GM19025 (cell line): ENCODE results near the gene COQ3.

Experiments used
- ATAC-seq: cut with Tn5 transposase; IDR thresholded peaks from one replicate; pipeline ENCODE4 v1.9.1; 2021; ENCODE audit warnings: mild to moderate bottlenecking, low read depth, moderate library complexity; ENCODE audit not compliant: unreplicated experiment

COQ3 gene, protein sequence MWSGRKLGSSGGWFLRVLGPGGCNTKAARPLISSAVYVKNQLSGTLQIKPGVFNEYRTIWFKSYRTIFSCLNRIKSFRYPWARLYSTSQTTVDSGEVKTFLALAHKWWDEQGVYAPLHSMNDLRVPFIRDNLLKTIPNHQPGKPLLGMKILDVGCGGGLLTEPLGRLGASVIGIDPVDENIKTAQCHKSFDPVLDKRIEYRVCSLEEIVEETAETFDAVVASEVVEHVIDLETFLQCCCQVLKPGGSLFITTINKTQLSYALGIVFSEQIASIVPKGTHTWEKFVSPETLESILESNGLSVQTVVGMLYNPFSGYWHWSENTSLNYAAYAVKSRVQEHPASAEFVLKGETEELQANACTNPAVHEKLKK

DNA sequence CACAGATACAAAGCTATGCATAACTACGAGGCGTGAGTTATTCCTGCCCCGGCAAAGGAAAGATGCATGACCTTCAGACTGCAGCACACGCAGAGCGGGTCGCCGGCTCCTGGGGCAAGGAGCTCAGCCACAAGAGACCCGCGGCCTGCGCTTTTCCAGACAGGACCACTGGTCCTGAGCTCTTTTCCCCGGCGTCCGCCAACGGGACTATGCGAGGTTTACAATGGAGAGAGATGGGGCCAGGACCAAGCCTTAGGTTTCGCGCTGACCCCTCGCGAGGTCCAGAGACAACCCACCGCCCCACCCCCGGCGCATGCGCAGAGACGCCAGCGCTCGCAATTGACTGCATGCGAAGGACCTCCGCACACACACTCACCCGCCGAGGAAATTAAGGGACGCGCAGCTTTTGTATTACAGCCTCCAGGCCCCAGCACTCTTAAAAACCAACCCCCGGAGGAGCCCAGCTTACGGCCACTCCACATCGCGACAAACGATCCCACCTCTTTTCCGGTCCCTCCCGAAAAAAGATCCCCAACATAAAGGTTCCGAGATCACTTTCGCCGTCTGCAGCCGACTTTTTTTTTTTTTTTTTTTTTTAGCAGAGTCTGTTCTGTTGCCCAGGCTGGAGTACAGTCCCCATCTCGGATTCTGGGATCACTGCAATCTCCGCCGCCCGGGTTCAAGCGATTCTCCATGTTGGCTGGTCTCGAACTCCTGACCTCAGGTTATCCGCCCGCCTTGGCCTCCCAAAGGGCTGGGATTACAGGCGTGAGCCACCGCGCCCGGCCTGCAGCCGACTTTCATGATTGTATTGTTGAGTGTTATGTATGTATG lies at the start of gene COQ3:
Gene COQ3, minus strand, starts transcription at position 498 of the 834 bp plus-strand sequence. Its CDS starts 16 bp downstream, at position 482.
- peak; percentile 74 for ATAC-seq

DNA sequence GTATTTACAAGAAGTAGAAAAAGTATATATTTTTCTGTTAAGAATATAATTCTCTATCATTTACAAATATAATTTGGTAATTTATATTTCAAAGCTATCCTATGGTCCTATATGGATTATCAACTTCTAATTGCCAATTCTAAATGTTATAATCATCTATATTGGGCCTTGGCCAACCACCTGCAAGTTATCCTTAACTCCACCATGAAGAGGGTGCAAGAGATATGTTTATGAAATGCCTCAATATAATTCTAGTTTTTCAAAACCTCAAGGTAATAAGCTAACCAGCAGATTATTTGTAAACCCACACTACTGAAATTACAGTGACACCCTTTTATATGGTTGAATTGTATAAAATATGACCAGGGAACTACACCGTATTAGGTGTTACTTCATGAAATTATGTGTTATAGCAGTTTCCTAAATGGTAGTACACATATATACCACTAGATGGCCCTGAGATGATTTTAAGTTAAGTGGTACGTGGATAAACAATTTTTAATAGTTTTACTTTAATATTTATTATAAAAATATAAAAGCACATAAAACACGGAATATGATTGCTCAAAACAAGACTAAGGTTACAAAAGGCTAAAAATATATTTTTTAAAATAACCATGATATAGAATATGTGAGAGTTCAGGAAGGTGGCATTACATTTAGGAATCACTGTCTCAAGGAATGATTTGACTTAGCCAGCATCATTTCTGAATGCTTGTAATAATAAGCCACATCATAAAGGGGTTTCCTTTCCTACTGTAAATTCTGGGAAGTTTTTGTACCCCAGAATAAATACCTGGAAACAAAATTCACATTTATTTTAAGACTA lies 40.9 kb upstream of the COQ3 start:
- ATAC-seq = no peak

DNA sequence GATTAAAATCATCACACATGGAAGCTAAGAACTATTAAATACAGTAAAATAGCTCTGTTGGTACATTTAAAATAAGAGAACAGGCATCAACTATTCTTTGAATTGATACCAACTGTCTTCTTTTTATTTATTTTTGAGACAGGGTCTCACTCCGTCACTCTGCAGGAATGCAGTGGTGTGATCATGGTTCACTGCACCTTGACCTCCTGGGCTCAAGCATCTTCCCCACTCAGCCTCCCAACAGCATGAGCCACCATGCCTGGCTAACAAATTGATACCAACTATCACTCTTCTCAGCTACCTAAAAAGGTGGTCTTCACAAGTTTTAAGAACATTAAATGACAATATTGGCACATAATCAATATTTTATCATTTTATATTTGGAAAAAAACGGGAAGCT lies 38.9 kb upstream of the COQ3 start:
- ATAC-seq = no peak

DNA sequence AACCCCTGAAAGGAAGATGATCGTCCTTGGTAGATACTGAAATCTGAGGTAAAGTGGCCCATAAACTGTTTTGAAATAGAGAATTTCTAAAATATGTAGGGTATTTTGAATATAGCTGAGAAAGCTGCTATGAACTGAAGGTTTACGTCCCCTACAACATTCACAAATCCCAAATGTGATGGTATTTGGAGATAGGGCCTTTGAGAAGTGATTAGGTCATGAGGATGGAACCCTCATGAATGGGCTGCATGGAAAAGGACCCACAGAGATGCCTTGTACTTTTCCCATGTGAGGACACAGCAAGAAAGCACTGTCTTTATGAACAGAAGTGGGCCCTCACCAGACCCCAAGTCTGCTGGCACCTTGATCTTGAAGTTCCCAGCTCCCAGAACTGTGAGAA lies 37.9 kb upstream of the COQ3 start:
- ATAC-seq = no peak

DNA sequence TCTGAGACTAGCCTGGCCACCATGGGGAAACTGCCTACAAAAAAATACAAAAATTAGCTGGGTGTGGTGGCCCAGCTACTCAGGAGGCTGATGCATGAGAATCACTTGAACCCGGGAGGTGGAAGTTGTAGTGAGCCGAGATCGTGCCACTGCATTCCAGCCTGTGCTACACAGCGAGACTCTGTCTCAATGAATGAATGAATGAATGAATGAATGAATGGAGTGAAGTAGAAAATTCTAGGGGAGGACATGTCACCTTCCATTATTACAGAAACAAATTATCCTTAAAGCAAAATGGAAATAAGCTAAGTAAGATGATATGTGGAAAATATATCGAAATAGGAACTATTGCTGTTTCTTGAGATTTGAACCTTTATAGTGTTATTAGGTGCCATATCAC lies 34.0 kb upstream of the COQ3 start:
- no peak for ATAC-seq

DNA sequence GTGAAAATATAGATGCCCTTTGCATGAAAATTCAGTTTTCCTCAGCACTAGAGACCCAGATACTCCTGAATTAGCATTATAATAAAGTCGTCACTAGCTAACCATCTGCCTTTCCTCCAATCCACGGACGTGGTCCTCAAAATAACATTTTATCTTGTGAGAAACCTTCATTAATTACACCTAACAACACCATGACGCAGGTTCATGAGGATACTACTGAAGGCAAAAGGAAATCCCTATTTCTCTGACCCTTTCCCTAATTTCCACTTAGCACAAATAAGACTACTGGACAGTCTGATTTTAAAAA lies 32.4 kb upstream of the COQ3 start:
- ATAC-seq = no peak

DNA sequence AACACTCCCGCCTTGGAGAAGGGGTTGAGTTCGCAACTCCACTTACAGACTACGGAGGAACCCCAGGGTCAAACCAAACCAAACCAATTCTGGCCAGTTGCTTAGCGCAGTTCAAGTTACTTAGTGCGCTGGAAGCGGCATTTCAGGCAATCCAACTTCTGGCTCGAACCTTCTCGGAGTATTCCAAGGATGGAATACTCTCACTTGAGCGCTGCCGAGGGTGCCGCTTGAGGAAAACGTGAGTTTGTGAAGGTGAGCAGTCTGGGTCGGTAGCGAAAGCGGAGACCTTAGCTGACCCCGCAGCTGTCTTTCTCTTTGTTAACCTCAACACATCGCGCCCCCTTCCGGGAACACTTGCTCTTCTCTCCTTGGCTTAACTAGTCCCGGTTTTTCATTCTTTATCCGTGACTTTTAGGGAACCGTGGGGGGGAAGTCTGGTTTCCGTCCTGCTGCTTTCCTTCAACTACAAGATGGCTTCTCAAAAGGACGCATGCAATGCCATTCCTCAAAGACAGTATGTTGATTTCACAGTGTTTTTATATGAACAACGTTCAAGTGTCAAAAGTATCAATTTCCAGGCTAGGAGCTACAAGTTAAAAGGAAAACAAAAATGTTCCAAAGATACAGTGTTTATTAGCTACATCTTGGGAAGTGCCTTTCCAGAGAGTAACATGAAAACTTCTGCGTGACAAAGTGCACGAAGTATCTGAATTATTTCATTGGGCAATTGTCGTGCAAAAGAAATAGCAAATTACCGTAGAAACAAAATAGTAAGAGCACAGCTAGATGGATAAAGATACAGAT lies 31.9 kb upstream of the COQ3 start:
- ATAC-seq = peak; percentile 51

DNA sequence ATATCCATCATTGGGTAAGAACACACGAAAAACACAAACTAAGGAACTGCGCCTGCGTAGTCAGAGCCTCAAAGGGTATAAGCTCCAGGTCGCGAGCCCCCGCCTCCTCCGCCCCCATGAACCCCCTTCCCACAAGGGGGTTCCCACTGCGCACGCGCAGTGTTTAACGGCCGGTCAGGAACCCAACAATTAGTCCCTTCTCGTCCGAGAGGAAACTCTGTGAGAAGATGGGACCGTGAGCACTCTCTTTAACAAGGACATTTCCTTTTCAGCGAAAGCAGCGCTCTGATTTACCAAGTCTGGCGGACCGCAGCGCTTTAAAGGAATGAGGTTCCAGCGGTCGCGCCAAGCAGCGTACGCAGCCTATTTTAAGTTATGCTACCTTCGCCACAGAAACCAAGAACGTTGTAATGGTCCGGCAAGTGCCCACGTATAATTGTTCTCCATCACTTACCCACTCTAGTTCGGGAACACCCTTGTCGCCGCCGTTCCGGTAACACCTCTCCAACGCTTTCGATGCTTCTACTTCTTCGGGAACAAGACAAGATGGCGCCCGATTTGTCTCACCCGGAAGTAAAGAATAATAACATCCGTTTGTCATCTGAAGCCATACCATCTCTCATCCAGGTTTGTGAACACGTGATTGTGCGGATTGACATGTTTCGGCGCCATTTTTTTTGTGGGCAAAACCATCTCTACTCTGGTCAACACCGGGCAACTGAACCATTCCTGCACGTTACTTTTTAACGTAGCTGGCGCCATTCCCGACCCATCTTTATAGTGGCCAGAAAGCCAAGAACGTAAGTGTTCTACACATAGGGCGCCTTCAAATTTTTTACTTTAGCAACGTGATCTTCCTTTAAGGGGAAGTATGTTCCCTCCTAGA lies 31.0 kb upstream of the COQ3 start, which contains the start of gene PNISR:
Gene PNISR, minus strand, starts transcription at position 548 of the 886 bp plus-strand sequence. CDS start 10,649 bp downstream, outside the sequence.
- ATAC-seq = peak; percentile 86

DNA sequence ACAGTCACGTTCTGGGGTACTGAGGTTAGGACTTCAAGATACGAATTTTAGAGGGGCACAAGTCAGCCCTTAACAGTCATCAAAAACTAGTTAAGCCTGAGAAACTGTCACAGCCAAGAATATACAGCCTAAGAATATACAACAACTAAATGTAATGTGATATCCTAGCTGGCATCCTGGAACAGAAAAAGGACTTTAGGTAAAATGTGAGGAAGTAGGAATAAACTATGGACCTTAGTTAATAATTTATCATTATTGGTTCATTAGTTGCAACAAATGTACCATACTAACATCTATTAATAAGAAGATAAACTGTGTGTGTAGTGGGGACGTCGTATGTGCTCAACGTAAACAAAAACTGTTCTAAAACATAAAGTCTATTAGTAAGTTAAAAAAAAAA lies 30.0 kb upstream of the COQ3 start:
- no peak for ATAC-seq

DNA sequence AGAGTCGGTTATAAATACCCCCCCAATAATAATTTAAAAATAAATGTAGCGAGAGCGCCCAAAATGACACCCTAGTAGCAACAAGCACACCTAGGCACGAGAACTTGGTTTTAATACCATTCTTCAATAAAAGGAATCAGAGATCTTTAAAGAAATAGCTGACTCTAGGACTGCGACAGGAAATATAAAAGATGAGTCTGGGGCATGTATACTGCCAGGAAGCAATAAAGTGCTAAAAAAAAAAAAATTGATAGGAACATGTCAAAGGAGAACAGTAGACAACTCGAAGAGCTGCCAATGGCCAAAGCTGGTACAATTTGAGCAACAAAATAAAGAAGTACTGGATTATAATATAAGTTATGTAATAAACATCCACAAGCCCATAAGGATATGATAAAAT lies 28.9 kb upstream of the COQ3 start:
- ATAC-seq = no peak

DNA sequence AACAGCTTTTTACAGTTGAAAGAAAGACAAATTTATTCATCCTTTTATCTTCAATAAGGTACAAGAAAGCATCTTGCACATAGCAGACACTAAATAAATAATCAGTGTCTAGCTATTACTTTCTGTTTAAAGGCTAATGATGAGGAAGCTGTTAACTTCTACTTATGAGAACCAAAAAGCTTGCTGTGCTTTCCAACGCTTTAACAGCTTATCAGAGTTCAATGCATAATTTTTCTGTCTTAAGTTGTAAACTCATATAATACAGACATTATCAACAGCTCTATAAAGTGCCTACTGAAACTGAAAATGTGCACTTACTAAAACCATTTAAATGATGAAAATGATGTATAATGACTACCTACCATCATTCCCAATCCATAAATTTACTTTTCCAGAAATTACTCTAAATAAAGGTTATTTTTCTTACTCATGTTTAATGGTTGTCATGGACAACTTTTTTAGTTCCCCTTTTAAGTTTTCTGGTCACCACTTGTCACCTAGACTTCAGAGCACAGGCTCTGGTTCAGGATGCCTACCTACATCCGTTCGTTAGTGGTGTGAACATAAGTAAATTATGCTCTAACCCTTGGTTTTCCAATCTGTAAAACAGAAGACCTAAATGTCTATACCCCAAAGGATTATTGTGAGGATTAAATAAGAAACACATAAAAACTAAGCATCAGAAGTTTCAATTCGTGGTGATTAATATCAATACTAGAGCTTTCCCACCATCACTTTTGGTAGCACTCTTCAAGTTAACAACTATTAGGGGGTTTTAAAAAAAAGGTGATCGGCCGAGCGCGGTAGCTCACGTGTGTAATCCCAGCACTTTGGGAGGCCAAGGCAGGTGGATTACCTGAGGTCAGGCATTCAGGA lies 23.1 kb upstream of the COQ3 start:
- ATAC-seq = peak; percentile 75

DNA sequence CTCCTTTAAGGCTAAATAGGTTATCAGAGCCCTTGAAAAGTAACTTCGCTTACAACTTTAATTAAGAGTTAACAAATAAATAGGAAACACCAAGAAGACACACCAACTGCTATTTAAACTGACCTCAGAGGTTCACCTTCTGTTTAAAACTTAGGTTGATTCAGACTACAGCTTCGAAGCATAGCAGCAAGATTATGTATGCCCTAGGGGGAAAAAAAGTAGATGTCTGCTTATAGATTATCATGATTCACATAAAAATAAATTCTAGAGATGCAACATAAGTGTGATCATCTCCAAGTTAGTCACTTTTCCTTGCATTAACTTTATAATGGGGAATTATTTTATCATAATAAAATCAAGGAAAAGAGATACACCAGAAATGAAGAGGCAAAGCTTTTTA lies 22.2 kb upstream of the COQ3 start:
- no peak for ATAC-seq

DNA sequence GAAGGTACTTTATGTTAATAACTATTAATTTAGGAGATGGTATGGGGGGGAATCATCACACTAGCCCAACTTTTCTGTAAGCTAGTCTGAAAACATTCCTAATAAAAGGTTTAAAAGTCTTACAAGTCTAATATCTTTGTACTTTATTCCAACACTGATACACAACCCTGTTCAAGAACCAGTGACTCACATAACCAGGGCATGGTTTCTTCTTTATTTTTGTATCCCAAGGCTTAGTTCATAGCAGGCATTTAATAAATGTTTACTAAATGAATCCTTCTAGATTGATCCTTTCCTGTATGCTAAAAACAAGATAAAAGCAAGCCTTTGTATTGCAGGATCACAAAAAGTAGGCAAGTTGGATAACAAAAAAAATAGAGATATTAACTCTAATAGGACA lies 21.5 kb upstream of the COQ3 start:
- no peak for ATAC-seq

DNA sequence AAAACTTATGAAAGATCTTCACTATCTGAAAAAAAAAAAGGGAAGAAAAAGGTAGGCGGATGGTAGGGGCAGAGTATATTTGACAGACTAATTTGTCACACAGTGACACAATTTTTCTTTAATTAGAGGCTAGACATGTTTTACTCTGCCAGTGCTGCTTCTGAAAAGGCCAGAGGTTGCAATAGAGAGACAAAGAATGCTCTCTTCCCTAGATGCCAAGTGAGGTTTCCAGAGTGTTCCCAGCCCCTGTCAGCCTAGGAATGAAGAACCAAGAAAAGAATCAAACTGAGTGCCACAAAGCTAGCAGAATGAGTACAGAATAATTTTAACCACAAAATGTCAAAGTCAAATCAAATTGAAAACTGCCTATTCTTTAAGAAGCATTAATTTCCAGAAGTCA lies 18.1 kb upstream of the COQ3 start:
- no peak for ATAC-seq

DNA sequence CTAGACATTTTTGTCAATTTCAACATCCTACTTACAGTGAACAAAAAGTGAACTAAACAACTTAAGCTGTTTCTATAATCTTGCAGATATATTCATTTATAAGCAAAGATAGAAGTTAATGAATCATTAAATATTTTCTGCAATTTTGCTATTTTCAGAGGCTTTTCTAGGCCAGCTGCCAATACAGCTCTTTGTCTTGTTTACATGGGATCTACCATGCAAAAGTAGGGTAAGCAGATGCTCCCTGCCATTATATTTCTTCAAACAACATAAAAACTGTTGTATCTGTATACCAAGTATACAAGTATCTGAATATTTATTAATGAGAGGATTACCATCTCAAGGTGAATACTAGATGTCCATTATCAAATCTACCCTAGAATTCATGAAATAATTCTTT lies 15.7 kb upstream of the COQ3 start:
- ATAC-seq = no peak

DNA sequence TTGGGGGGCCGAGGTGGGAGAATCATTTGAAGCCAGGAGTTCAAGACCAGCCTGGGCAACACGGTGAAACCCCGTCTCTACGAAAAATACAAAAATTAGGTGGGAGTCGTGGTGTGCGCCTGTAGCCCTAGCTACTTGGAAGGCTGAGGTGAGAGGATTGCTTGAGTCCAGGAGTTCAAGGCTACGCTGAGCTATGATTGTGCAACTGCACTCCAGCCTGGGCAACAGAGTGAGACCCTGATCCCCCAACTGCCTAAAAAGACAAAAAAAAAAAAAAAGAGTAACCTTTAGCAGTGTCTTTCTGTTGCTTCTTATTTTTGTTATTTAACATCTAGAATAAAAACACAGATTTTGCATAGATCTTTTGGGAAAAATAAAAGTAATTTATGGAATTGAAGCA lies 13.1 kb upstream of the COQ3 start:
- no peak for ATAC-seq

DNA sequence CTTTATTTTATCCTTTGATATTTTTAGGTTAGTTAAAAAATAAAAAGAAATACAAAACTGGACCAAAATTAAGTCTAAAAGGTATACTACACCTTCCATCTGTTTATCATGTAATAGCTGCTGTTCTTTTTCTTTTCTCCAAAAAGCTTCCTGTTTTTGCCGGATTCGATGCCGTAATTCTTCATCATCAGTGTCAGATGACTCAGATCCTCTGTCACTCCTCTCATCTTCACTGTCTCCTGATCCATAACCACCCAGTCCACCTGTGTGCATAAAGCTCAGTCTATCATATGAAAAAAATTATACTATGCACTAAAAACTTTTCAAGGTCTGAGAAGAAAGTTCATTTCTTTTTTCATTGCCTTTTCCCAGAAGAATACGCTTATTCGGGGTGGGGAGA lies 8.5 kb upstream of the COQ3 start:
- ATAC-seq = no peak

DNA sequence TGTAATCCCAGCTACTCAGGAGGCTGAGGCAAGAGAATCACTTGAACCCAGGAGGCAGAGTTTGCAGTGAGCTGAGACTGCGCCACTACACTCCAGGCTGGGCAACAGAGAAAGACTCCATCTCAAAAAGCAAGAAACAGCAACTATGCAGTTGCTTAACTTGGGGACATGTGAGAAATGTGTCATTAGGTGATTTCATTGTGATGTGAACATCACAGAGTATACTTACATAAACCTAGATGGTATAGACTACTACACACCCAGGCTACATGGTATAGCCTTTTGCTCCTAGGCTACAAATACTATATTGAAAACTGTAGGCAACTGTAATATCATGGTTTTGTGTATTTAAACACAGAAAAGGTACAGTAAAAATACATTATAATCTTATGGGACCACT lies 3.3 kb upstream of the COQ3 start:
- no peak for ATAC-seq
